Epithelial cell of proximal tubule (primary cell): ENCODE results near the gene ARL8B. TPM values are rescaled to one million over a fixed set of nuclear protein-coding genes. Genes with fewer than 3 reads are reported as not detected.

Experiments
- DNase-seq: peaks from one replicate; pipeline ENCODE4 v3.0.0-alpha.2; 2011; ENCODE audit warnings: low read depth
- H3K4me3 ChIP-seq: 2 replicates; pipeline ENCODE4 v1.5.1; 2011; ENCODE audit warnings: low read depth, mild to moderate bottlenecking, low read length
- total RNA-seq: library from RNA; depleted of rRNA; stranded (reverse); fragments of >200 nt; gene quantifications from 2 replicates; pipeline ENCODE4 v1.2.3, GENCODE V29; 2015
- TF ChIP-seq, protein P1 (sequence below): conservative IDR thresholded peaks from 2 replicates; pipeline ENCODE4 v1.5.1; 2012; ENCODE audit warnings: low read depth, mild to moderate bottlenecking, low read length

The ARL8B gene
- total RNA-seq, 1 donor from 2014 or later = 31.1 TPM

DNA sequence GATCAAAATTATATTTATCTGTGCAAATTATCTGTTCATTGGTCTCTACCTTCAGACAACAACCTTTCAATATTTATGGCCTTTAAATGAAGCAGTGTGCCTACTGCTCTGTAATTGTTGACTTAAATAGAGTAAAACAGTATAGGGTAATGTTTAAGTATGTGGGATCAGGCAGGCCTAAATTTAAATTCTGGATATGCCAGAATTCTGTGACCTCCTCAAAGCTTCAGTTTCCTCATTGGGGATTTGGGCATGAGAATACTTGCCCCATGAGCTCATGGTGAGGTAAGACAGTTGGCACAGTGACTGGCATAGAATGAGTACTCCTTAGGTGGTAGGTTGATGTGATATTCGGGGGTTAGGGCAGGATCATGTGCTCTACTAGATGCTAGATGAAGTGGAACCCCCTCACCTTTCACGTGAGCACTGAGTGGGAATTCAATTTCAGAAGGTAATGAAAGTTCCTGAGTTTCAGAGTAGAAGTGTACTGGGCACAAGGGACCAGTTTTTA, 14.9 kb downstream of the ARL8B start:
- TF ChIP-seq, protein P1, sequence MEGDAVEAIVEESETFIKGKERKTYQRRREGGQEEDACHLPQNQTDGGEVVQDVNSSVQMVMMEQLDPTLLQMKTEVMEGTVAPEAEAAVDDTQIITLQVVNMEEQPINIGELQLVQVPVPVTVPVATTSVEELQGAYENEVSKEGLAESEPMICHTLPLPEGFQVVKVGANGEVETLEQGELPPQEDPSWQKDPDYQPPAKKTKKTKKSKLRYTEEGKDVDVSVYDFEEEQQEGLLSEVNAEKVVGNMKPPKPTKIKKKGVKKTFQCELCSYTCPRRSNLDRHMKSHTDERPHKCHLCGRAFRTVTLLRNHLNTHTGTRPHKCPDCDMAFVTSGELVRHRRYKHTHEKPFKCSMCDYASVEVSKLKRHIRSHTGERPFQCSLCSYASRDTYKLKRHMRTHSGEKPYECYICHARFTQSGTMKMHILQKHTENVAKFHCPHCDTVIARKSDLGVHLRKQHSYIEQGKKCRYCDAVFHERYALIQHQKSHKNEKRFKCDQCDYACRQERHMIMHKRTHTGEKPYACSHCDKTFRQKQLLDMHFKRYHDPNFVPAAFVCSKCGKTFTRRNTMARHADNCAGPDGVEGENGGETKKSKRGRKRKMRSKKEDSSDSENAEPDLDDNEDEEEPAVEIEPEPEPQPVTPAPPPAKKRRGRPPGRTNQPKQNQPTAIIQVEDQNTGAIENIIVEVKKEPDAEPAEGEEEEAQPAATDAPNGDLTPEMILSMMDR = no peak

DNA sequence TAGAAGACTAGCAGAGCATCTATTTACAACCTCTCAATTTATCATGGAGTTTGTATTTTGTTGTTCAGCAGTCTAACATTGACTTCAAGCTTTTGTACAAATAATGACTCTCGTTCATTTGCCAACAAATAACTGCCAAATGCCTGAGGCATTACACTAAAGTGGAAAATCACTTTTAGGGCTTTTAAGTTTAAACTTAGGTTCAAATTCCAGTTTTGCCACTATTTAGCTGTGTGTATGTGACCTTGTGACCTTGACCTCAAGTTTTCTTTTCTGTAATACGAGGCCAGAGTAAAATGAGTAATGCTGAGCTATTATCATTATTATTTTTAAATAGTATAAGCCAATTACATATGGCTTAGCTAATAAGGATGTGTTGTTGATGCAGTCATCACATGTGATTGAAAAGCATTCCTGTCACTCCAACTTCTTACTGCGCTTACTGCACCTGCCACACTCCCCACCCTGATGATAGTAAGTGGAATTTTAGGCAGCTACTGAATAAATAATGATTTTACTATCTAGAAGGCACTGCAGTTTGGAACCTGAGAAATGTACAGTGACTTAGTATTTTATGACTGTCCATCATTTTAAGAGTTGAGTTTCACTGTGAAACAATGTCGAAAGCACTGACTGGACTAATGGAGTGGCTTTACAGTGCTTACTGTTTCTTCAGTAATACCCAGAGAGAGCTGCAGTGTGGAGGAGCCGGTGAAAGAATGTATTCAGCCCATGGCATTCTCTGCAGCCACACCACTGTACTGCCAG, 16.3 kb downstream of the ARL8B start:
- H3K4me3 ChIP-seq = no peak overlapping the region
- TF ChIP-seq, protein P1 = no peak
- no peak for DNase-seq

More for the DNA sequence above, 14.9 kb downstream of the ARL8B start:
- no peak for DNase-seq
- H3K4me3 ChIP-seq = no peak overlapping the region

DNA sequence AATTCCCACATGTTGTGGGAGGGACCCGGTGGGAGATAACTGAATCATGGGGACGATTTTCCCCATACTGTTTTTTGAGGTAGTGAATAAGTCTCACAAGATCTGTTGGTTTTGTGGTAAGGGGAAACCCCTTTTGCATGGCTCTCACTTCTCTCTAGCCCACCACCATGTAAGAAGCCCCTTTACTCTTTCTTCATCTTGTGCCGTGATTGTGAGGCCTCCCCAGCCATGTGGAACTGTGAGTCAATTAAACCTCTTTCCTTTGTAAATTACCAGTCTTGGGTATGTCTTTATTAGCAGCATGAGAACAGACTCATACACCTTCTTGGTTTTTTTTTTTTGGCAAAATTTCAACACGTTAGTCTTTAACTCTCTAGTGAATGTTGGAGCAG, 18.1 kb downstream of the ARL8B start:
- TF ChIP-seq, protein P1 = no peak
- DNase-seq = no peak
- H3K4me3 ChIP-seq = no peak overlapping the region

DNA sequence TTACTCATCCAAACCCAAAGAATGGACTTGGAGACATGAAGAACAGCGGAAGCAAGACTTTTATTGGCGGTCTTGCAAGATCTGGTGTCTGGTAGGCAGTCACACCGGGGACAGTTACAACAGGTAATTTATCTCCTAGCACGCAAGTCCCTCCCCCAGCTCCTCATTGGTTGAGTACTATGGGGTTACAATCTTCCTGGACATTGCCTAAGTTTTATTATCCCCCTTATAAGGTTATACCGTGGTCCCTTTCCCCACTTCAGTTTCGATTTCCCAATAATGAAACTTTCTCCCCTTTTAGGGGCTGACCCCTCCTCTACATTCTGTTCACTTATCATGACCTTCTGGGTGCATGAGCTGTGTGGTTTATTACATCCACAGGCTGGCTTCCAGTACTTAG, 18.7 kb downstream of the ARL8B start:
- TF ChIP-seq, protein P1 = no peak
- H3K4me3 ChIP-seq = no peak overlapping the region
- no peak for DNase-seq

DNA sequence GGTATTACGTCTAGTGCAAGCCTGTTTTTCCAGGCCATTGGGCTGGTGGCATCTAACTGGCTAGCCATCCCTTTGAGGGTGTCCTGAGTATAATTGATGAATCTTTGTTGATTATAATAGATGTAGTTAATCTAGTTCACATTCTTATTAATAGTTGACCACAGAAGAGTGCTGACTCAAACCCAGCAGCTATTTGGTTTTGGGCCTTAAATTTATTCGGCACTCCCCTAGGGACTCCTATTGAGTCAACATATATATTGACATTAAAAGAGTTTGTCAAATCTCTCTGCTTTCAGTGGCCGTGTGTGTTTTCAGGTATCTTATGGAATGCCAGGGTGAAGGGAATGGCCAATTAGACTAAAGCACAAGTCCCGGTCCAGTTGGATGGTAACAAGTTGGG, 19.7 kb downstream of the ARL8B start:
- TF ChIP-seq, protein P1 = no peak
- H3K4me3 ChIP-seq = no peak overlapping the region

DNA sequence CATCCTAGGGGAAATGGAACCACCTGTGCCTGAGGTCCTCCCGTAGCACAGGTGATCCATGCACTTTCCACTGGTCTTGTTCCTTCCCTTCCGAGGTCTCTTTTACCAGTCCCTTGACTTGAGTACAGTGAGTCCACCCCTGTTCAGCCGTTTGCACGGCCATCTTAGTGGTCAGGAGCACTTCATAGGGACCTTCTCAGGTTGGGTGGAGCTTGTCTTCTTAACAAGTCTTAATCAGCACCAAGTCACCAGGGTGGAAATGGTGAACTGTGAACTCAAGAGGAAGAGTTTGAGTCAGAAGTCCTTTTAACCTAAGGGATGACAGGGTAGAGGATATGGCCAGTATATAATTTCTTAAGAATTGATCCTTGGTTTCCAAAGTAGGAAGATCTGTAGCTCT, 21.4 kb downstream of the ARL8B start:
- no peak overlapping the region for H3K4me3 ChIP-seq
- no peak for DNase-seq
- TF ChIP-seq, protein P1 = no peak

More for the DNA sequence above, 19.7 kb downstream of the ARL8B start:
- no peak for DNase-seq
